H1 (cell line): ENCODE data around the gene TNS1. TPM values are rescaled to one million over a fixed set of nuclear protein-coding genes. Genes with fewer than 3 reads are reported as not detected.

ENCODE experiments used
- EZH2 ChIP-seq: fragments of 200-600 bp; sonication (generic); IDR thresholded peaks from 2 replicates; pipeline ENCODE4 v1.7.1; 2012; ENCODE audit warnings: low read depth, mild to moderate bottlenecking, moderate library complexity, low read length, inconsistent platforms; ENCODE audit not compliant: severe bottlenecking
- RNF2 ChIP-seq: fragments of 200-900, 300-1000 bp; sonication (generic); IDR thresholded peaks from 2 replicates; pipeline ENCODE4 v1.7.1; 2016; ENCODE audit warnings: borderline replicate concordance, low read depth, mild to moderate bottlenecking, antibody characterized with exemption, low read length; ENCODE audit not compliant: poor library complexity, severe bottlenecking; ENCODE audit errors: missing control alignments
- SUZ12 ChIP-seq: fragments of 200-600 bp; sonication (generic); IDR thresholded peaks from 2 replicates; pipeline ENCODE4 v1.6.1; 2012; ENCODE audit warnings: mild to moderate bottlenecking, inconsistent platforms, low read length, moderate library complexity, mixed read lengths
- polyA plus RNA-seq, 7 experiments: library from polyadenylated mRNA; depleted of rRNA in 3 of 7; stranded (reverse) in 5 of 7; unstranded in 2 of 7; fragments of >200 nt in 5 of 7; fragments of 200-250 nt in 2 of 7; gene quantifications; 1 replicate in 5 of 7; 2 replicates in 1 of 7; 4 replicates in 1 of 7; pipeline versions ENCODE4 v1.2.1 to v1.2.3, GENCODE V29; 2011 to 2013; ENCODE audit warnings: missing spikeins in 2 of 7, mixed read lengths in 2 of 7
- total RNA-seq: library from RNA; stranded (reverse); fragmentation: NEBNext Ultra II Directional; extraction: Animal tissue kit (Norgen Biotek cat#: 25700); gene quantifications from 2 replicates; pipeline ENCODE4 v1.2.1, GENCODE V29; 2021

Gene TNS1
- total and polyA plus RNA-seq, 2 of the 8 experiments (the other 6 are each of a cell fraction or from before 2014, with no cell fraction given): 1.5 to 5.1 TPM

DNA sequence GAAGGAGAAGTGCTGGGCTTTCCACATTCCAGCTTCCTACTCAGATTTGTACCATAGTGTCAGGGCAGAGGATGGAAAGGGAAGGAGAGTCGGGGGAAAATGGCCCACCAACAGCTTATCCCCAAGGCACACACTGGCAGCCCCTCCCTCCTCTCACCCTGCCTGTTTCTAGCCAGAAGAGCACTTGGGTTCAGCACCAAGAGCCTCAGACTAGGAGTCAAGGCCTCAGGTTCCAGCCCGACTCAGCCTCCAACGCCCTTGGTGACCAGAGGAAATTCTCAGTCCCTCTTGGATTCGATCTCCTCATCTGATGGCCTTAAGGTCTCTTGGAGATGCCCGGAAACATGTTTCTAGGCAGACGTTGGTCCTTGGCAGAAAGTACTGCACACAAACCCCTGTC, 53.9 kb downstream of the TNS1 start (continued):
- TF ChIP-seq RNF2 (no peak), EZH2 (no peak), SUZ12 (no peak)
